Fibroblast of skin of left biceps (primary cell): Measurements from ENCODE around the gene PRSS8.
"Not testable (repeated sequence)": the region's sequence is repeated elsewhere in the genome, so short reads cannot be mapped to it uniquely, and the experiment has no call there.

Experiments
- DNase-seq, 2 experiments: peaks; one replicate each; pipeline ENCODE4 v3.0.0-alpha.2; 2013; ENCODE audit warnings: low read depth in 2 of 2

PRSS8 gene

DNA sequence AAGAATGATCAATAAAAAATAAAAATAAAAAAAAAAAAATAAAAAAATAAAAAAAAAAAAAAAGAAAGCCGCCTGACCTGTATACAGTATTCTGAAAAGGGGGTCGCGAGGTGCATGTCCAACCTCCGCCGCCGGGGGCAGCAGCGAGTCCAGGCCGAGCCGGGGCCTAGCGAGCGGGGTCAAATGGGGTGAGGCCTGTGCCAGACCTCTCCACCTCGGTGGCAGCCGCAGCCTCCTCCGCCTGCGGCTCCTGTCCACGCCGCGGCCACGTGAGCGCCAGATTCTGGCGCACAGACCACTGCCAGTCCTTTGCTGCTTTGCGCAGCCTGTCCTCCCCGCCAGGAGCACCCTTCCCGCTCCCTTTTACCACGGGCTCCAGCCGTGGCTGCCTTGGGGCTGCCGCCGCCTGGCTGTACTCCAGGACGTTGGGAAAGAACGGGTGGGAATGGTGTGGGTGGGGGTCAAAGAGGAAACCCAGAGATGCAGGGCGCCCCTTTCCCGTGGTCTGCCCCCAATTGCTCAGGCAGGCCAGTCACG, 29.8 kb downstream of the PRSS8 start:
- DNase-seq = no peak

DNA sequence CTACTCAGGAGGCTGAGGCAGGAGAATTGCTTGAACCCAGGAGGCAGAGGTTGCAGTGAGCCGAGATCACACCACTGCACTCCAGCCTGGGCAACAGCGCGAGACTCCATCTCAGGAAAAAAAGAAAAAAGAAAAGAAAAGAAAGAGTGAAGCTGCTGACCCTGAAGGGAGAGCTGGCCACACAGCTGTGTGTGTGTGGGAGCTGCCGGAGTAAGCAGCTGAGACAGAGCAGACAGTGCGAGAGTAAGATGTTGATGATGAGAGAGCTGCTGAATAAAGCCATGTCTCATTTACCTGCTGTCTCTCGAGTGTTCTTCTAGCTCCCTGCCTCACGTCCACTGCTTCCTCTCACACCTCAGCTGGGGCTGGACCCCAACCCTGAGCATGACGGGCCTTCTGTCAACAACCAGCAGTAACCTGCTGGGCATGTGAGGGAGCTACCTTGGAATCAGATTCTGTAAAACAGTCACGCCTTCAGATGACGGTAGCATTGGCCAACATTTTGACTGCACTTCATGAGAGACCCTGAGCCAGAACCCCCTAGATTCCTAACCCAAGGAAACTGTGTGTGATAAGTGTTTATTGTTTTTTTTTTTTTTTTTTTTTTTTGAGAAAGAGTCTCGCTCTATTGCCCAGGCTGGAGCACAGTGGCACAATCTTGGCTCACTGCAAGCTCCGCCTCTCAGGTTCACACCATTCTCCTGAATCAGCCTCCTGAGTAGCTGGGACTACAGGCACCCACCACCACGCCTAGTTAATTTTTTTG, 34.5 kb downstream of the PRSS8 start:
- DNase-seq = not testable (repeated sequence)

DNA sequence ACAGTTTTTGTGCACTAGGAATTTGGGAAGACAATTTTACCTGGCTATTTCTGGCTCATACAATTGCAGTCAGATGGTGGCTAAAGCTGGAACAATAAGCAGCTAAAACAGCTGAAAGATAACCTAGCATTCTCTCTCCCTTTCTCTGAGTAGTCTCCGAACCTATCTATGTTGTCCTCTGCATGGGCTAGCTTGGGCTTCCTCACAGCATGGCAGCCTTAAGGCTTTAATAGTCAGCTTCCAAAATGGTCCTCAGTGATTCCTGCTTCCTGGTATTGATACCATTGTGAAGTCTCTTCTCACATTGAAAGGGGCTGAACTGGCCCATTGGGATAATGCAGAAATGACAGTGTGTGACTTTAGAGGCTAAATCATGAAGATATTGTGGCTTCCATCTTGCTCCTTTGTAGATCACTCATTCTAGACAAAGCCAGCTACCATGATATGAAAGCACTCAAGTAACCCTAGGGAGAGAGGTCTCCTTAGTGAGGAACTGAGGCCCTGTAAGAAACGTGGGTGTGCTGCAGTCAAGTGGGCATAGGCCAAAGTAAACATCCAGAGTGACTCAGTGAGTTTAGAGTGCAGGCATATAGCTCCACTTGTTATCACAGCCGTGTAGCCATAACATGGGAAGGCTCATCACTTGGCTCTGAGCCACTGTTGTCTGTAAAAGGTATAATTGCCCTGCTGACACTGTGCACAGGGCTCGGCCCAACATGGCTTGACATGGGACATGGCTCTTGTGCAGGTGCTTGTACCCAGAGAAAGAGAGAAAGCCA, 35.5 kb downstream of the PRSS8 start:
- DNase-seq = no peak

DNA sequence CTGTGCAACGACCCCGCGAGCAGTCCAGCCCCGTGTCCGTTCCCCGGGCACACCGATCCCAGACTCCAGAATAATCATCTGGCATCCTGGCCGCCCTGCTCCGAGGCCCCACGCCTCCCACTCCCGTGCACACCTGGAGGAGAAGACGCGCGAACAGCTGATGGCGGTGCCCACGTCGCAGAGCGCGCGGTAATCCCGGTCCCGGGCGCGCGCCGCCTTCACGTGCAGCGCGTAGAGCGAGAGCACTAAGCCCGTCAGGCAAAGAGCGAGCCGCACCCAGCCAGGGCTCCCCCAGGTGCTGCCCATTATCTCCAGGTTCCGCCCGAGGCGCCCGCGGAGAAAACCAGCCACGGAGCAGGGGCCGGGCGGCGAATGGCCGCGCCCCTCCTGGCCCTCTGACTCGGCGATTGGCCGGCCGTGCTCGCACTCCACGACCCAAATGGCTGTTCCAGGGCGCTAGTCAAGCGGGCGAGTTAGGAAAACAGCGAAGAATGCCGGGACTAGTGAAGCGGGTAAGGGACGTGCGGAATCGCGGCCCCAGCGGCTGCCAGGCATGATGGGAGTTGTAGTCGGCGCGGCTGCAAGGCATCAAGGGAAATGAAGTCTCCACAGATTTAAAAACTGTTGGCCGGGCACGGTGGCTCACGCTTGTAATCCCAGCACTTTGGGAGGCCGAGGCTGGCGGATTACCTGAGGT, 41.0 kb downstream of the PRSS8 start, which contains the start of gene VKORC1:
TSS of gene VKORC1 (minus strand) at position 374 of the 697 bp plus-strand sequence. CDS start at position 306, 68 bp downstream.
- peak; percentile 88 to 94 for DNase-seq

DNA sequence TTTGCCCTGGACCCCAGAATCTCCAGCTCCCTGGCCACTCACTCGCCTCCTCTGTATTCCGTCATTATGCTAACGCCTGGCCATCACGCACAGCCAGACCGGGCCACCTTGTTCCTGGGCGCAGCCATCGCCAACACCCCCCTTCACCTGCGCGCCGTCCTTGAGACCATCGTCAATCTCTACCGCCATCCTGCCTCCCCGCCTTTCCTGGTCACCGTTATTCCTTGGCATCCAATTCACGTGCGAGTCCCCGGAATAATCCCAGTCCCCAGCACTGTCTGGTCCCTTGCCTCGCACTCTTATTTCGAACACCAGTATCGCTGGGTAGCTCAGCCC, 41.5 kb downstream of the PRSS8 start:
- DNase-seq = no peak

DNA sequence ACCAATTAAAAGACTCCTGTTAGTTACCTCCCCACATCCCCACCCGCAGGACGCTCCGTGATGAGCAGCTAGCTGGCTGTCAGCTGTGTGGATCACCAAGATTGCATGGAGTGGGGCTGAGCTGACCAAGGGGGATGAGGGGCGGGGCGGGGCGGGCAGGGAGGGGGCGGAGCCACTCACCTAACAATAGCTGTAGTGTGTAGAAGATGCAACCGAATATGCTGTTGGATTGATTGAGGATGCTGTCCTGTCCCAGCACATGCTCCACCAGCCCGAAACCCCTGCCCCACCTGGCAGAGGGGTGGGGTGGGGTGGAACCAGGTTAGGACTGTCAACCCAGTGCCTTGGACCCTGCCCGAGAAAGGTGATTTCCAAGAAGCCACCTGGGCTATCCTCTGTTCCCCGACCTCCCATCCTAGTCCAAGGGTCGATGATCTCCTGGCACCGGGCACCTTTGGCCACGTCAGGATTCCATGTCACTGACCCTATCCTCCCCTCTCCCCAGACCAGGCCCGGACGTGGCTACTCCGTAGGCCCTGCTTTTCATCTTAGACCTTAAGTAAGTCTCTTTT, 42.3 kb downstream of the PRSS8 start:
- no peak for DNase-seq

DNA sequence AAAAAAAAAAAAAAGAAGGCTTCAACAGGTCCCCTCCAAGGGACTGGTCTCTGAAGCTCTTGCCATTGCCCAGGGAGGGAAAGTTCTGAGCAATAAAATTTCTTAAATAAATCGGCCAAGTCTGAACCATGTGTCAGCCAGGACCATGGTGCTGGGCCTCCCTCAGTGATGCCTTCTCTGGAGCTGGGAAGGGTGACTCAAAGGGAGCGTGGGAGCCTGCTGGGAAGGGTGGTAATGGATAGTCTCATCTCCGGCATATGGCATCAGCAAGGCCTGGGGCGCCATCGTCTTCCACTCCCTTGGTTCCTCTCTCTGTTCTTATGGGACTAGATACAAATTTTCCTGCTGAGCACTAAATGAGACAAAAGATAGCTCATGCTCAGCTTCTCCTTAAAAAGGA, 43.2 kb downstream of the PRSS8 start:
- no peak for DNase-seq

DNA sequence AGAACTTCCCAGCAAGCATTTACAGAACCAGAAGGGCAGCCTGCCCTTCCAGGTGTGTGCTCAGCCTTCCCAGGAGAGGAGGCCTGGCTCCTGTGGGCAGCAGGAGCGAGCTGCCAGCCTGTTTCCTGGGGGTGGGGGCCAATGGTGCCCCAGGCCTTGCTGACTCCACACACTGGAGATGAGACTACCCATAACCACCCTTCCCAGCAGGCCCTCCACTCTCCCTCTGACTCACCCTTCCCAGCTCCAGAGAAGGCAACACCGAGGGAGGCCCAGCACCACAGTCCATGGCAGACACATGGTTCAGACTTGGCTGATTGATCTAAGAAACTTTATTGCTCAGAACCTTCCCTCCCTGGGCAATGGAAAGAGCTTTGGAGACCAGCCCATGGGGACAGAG, 45.0 kb downstream of the PRSS8 start:
- no peak for DNase-seq

DNA sequence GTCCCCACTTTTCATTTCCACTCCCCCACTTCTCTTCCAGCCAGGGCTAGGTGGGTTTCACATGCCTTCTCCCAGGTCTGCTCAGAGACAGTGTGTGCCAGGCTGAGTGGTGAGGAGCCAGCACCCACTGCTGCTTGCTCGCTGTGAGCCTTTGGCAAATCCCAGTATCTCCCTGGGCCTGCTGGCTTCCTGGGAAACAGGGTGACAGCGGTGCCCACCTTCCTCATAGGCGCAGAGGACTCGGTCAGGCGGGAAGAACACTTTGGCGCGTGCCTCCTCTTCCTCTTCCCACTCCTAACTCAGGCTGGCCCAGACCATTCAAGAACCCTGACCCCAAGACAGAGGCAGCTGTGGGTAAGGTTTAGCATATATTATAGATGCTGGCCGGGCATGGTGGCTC, 46.3 kb downstream of the PRSS8 start:
- DNase-seq = no peak

DNA sequence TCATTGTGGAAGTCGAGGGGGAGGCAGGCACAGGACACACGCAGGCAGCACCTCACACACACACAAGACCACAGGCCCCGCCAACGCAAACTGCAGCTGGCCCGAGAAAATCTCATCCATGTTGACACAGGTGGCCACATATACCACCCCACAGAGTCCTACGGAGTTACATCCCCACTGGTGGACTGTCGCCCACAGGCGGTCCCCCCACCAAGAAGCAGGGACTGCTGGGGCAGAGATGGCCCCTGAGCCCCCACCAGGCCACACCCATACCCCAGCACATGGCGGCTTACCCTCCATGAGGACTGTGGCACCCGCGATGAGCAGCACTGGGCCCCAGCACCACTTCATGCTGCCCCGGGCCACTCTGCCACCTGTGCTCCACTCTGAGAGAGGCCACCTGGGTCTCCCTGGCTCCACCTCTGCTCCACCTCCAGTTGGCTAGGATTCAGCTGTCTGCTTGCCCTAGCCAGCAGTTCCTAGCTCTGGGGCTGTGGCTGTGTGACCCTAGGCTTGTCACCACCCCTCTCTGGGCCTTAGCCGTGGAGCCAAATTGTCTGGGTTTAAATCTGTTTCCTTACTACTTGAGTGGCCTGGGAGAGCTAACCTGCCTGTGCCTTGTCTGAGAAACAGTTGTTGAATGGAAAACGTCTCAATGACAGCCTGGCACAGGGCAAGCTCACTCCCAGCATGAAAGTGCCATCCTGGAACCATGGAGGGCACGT, 46.9 kb downstream of the PRSS8 start, which contains the start of gene PRSS53:
TSS of gene PRSS53 (minus strand) at position 485 of the 725 bp plus-strand sequence. CDS start at position 351, 134 bp downstream.
- DNase-seq = no peak

DNA sequence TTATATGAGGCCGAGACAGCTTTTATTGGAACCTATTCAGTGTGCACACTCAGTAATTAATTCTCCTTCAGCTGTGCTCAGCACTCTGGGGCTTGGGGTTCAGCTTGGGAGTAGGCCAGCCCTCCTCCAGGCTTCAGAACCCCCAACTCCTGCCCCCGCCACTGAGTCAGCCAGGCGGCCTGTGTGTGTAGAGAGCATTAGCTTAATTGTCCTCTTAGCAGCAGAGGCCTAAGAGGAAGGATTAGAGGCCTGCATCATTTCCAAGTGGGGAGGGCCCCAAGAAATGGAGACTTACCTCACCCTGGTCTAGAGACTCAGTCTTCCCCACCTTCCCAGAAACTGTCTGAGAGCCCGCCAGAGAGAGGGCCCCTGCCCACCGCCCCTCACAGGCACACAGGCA, 47.6 kb downstream of the PRSS8 start:
- DNase-seq = no peak

DNA sequence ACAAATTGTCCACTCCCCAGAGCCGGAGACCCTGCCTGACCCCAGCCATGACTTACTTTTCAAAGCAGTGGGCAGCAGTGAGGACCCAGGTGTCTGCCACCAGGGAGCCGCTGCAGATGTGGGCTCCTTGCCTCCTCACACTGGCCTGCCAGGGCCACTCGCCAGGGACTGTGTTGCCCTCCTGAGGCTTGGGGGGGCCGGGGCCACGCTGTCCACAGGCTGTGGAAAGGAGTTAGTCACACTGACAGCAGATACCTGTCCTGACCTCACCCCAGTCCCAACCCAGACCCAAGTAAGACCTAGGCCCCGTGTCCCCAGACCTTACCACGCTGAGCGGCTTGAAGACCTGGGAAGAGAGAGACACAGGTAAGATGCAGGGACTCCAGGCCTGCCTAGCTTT, 48.0 kb downstream of the PRSS8 start:
- DNase-seq = no peak

DNA sequence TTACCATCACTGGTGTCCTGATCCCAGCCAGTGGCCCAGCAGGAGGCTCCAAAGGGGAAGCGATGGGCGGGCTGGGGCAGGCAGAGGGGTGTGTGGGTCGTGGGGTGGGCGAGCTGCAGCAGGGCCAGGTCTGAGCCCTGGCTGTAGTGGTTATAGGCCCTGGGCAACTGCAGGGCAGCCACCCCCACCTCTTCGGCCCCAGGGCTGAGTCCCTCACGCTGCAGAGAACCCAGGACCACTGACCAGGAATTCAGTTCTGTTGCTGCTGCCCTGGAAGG, 49.0 kb downstream of the PRSS8 start:
- no peak for DNase-seq

DNA sequence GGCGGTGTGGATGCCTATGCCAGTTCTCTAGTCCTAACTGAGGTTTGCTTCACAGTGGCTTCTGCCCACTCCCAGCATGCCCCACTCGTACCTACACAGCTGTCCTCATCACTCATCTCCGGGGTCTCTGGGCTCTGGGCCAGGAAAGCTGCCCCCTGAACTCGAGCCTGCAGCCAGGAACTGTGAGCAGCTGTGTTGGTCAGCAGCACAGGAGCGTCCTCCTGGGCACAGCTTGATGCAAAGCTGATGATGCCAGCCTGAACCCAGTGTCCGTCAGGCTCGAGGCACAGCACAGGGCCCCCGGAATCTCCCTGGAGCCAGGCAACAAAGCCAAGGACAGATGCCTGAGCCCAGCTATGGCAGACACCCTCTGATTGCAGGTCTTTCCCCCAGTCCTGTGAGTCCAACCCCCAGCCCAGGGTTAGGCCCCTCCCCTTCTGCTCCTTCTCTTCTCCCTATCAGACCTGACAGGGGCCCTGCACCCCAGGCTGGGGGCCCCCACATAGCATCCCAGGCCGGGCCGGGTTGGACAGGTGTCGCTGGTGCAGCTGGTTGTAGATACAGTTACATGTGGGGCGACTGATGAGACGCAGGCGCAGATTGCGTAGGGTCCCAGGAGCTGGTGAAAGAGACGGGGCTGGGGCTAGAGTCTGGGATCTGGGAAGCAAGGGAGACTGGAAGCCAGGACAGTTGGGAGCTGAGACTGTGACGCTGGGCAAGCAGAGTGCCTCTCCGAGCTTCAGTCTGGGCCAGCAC, 49.5 kb downstream of the PRSS8 start:
- DNase-seq = no peak

DNA sequence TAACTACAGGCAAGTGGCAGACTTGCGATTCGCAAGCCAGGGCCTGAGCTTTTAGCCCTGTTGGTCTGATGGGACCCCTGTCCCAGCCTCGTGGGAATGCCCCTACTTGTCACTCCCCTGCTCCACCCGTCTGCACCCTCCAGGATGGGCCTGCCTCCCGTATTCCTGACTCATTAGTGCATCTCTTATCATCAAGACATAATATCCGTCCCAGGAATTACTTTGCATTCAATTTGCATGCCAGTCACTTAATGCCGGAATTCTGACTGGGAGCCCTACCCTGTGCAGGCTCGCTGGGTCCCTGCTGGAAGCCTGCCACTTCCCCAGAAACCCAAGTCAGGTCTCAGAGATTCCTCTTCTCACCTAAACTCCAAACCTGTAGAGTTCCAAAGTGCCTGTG, 50.1 kb downstream of the PRSS8 start:
- no peak for DNase-seq

DNA sequence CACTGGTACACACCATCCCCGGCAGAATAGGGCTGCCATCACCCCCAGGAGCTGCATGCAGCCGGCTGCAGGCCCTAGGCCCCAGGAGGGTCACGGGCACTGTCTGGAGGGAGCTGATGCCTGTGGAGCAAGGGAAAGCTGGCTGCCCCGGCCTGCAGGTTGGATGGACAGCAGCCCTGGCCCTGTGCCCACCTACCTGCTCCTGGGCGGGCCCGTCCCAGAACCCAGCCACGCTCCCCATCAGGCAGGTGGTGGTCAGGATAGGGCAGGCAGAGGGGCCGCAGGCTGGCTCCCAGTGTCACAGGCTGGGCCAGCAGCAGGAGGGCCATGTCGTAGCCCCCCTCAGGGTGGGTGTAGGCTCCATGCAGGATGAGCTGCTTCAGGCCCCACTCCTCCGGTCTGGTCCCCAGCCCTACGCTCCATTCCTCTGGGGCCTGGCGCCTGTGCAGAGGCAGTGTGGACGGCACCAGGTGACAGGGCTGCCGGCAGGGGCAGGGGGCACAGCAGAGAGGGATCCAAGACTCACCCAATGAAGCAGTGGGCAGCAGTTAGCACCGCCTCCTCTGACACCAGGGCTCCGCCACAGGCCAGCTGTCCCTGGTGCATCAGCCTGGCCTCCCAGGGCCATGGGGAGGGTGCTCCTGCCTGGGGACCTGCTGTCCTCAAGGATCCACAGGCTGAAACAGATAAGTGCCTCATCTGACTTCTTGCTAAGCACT, 50.8 kb downstream of the PRSS8 start:
- no peak for DNase-seq

DNA sequence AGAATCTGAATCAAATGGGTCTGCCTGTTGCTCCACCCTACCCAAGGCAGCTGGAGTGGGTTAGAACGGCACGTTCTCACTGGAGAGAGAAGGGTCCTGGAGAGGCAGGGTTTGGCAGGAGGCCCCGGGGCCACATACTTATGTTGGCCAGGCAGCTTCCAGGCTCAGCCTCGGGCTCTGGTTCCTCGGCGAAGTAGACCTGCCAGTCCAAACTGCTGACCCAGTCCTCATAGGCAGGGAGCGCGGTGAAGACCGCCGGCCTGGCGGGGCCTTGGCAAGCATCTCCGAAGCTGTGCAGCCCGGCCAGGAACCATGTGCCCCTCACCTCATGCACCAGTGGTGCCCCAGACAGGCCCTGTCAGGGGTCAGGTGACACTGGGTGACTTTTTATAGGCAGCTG, 51.5 kb downstream of the PRSS8 start:
- no peak for DNase-seq

DNA sequence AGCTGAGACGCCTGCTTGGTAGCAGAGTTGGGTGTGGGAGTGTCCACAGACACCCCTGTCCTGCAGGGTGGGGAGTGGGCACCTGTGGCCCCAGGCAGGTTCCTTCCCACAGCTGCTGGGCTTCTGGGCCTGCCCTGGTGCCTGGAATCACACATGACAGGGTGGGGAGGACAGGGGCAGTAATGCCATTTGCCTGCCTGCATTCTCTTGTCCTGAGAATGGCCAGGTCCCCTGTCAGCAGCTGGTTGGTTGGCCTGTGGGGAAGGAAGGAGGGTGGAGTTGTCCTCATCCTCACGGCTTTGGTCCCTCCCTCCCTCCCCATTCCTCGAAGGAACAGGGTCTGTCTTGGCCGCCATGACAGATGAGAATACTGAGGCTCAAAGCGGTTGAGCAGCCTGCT, 52.0 kb downstream of the PRSS8 start:
- no peak for DNase-seq

DNA sequence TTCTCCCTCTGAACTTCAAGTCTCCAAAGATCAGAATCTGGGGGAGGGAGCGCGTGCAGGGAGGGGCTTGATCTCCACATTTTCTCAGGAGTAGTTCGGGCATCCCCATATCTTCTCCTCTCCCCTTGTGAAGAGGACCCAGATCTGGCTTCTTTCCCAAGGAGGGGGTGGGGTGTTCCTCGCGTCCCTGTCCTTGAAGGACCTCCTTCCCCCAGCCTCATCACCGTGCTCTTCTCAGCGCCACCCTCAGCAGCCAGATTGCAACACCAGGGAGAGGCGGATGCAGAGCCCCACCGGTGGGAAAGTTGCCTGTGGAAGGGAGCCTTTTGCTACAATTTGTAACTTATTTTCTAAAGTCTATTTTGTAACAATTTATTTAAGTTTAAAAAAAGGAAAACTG, 52.4 kb downstream of the PRSS8 start:
- DNase-seq = no peak

DNA sequence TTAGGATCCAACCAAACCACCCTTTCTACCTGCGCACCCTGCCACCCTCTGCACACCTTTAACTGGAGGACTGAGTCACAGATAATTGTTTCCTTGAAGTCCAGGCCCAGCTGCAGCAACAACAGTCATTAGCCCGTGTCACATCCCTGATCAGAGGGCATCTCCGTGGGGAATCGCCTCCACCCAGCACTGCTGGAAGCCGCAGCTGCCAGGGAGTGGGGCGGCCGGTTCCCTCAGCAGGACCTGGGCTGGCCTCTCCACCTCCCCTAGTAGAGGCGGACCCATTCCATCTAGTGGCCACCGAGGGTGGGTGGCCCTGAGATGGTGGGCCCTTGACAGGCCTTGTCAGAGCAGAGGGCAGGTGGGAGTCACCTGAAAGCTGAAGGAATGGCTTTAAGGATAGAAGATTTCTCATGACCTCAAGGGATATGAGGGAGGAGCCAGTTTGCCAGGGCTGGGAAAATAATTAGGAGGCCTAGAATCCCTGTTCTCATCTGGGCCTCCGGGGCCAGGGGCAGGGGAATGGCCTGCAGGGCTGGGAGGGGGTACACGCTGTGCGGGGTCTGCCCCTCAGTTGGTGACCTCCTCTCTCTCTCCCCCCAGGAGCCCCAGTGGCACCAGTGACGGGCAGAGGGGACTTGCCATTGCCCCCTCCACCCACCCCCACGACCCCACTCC, 53.0 kb downstream of the PRSS8 start:
- no peak for DNase-seq
